Measurements from ENCODE around the gene RTL10. TPM values are rescaled to one million over a fixed set of nuclear protein-coding genes. Genes with fewer than 3 reads are reported as not detected.

Gene RTL10
- total RNA-seq, 1 experiment from 2014 or later: 26.7 TPM

DNA sequence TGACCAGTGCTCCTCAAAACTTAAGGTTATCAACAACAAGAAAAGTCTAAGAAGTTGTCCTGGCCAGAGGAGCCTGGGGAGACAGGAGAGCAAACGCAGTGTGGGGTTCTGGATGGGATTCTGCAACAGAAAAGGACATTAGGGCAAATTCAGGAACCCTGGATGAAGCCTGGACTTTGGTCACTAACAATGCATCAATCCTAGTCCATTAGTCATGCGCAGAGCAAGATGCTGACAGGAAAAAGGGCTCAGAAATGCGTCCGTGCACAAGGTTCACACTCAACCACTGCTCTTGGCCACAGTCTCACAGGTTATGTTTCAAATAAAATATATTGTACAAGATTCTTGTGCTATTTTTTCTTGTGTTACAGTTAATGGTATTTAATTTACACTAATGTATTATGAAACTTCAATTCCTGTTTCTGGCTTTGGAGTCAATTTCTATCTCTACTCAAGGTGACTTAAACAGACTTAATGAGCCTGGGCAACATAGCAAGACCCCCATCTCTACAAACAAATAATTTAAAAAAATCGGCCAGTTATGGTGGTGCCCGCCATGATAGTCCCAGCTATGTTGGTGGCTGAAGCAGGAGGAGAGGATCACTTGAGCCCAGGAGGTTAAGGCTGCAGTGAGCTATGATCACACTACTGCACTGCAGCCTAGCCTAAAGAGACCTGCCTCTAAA is 13.6 kb downstream of the RTL10 start:
- ATAC-seq (no peak), DNase-seq (ENCODE audit: low read depth, low spot score) (no peak)
- no peaks in the 10 kb centered on the region for H3K9me3 ChIP-seq (ENCODE audit: control insufficient read depth, insufficient read depth, low read depth, low read length)
- no TSS peak for BruUV-seq (replicated peaks)
- peaks cover 22% of the 10 kb centered on the region for H3K4me1 ChIP-seq (ENCODE audit: control insufficient read depth, insufficient read depth, low read length)
- H3K27ac ChIP-seq (ENCODE audit: low read length): no peak overlapping the region
- H3K4me3 ChIP-seq (ENCODE audit: low read depth in 2 of 2, low read length in 2 of 2): no peak overlapping the region
- intact Hi-C loops (cut with micrococcal nuclease; ENCODE audit: unreplicated experiment): no loop called here
- in situ Hi-C loops (cut with HindIII; ENCODE audit: low pct_unique_long_range_greater_than_20kb, low sequenced_read_pairs): no loop called here
- TF ChIP-seq, protein P1, sequence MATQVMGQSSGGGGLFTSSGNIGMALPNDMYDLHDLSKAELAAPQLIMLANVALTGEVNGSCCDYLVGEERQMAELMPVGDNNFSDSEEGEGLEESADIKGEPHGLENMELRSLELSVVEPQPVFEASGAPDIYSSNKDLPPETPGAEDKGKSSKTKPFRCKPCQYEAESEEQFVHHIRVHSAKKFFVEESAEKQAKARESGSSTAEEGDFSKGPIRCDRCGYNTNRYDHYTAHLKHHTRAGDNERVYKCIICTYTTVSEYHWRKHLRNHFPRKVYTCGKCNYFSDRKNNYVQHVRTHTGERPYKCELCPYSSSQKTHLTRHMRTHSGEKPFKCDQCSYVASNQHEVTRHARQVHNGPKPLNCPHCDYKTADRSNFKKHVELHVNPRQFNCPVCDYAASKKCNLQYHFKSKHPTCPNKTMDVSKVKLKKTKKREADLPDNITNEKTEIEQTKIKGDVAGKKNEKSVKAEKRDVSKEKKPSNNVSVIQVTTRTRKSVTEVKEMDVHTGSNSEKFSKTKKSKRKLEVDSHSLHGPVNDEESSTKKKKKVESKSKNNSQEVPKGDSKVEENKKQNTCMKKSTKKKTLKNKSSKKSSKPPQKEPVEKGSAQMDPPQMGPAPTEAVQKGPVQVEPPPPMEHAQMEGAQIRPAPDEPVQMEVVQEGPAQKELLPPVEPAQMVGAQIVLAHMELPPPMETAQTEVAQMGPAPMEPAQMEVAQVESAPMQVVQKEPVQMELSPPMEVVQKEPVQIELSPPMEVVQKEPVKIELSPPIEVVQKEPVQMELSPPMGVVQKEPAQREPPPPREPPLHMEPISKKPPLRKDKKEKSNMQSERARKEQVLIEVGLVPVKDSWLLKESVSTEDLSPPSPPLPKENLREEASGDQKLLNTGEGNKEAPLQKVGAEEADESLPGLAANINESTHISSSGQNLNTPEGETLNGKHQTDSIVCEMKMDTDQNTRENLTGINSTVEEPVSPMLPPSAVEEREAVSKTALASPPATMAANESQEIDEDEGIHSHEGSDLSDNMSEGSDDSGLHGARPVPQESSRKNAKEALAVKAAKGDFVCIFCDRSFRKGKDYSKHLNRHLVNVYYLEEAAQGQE (IDR thresholded peaks at IDR 0.05; ENCODE audit: insufficient read depth in 1 of 2, low read depth in 2 of 2, low read length in 1 of 2): no peak
- TF ChIP-seq POLR2AphosphoS5 (IDR thresholded peaks at IDR 0.05; ENCODE audit: low read depth, low read length): no peak
- no peak for TF ChIP-seq TCF7L2 (IDR thresholded peaks at IDR 0.05; ENCODE audit: low read depth, low read length)
- TF ChIP-seq SIN3A (IDR thresholded peaks at IDR 0.05; ENCODE audit: borderline replicate concordance, insufficient read depth, low read depth, low read length): no peak
- TF ChIP-seq, protein P2, sequence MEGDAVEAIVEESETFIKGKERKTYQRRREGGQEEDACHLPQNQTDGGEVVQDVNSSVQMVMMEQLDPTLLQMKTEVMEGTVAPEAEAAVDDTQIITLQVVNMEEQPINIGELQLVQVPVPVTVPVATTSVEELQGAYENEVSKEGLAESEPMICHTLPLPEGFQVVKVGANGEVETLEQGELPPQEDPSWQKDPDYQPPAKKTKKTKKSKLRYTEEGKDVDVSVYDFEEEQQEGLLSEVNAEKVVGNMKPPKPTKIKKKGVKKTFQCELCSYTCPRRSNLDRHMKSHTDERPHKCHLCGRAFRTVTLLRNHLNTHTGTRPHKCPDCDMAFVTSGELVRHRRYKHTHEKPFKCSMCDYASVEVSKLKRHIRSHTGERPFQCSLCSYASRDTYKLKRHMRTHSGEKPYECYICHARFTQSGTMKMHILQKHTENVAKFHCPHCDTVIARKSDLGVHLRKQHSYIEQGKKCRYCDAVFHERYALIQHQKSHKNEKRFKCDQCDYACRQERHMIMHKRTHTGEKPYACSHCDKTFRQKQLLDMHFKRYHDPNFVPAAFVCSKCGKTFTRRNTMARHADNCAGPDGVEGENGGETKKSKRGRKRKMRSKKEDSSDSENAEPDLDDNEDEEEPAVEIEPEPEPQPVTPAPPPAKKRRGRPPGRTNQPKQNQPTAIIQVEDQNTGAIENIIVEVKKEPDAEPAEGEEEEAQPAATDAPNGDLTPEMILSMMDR (IDR thresholded peaks at IDR 0.05): no peak
- ChIA-PET CTCF (interaction anchor here (0.6 to 0.7 kb wide), 2 partner anchors 8 to 21 kb away, joined by 3 to 4 read pairs; no protein-coding TSS in a partner anchor), POLR2A (interaction anchor here (0.6 kb wide), 1 partner anchor 52 kb away, joined by 11 read pairs; no protein-coding TSS in a partner anchor)
- H3K27me3 ChIP-seq (ENCODE audit: control insufficient read depth, insufficient read depth, low read length): no peaks in the 10 kb centered on the region
- H3K36me3 ChIP-seq (ENCODE audit: control insufficient read depth, insufficient read depth, low read length): no peaks in the 10 kb centered on the region

DNA sequence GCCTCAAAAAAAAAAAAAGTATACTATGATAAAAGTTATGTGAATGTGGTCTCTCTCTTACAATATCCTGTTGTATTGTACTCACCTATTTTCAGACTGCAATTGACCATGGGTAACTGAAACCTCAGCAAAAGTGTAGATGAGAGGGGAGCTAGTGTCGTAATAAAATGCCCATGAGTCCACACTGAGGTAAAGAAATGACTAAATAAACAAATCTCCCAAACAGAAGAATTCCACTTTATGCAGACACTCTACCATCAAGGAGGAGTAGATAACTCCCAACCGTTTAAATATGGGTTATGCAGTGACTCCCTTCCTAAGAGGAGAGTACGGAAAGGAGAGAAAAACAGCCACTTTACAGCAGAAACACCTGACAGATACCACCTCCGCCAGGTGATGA is 14.6 kb downstream of the RTL10 start:
- in situ Hi-C loops (cut with HindIII; ENCODE audit: low pct_unique_long_range_greater_than_20kb, low sequenced_read_pairs) (no loop called here), intact Hi-C loops (cut with micrococcal nuclease; ENCODE audit: unreplicated experiment) (no loop called here)
- Histone ChIP-seq H3K27ac (ENCODE audit: low read length) (no peak overlapping the region), H3K4me1 (ENCODE audit: control insufficient read depth, insufficient read depth, low read length) (peaks cover 18% of the 10 kb centered on the region), H3K9me3 (ENCODE audit: control insufficient read depth, insufficient read depth, low read depth, low read length) (no peaks in the 10 kb centered on the region), H3K4me3 (ENCODE audit: low read depth in 2 of 2, low read length in 2 of 2) (no peak overlapping the region), H3K27me3 (ENCODE audit: control insufficient read depth, insufficient read depth, low read length) (no peaks in the 10 kb centered on the region), H3K36me3 (ENCODE audit: control insufficient read depth, insufficient read depth, low read length) (no peaks in the 10 kb centered on the region)
- TF ChIP-seq POLR2AphosphoS5 (IDR thresholded peaks at IDR 0.05; ENCODE audit: low read depth, low read length) (no peak), TCF7L2 (IDR thresholded peaks at IDR 0.05; ENCODE audit: low read depth, low read length) (no peak), SIN3A (IDR thresholded peaks at IDR 0.05; ENCODE audit: borderline replicate concordance, insufficient read depth, low read depth, low read length) (no peak)
- TF ChIP-seq, protein P2 (IDR thresholded peaks at IDR 0.05): no peak
- TF ChIP-seq, protein P1 (IDR thresholded peaks at IDR 0.05; ENCODE audit: insufficient read depth in 1 of 2, low read depth in 2 of 2, low read length in 1 of 2): no peak
- BruUV-seq (replicated peaks): no TSS peak
- POLR2A ChIA-PET: no interaction called here
- CTCF ChIA-PET: no interaction called here
- ATAC-seq: no peak
- no peak for DNase-seq (ENCODE audit: low read depth, low spot score)
